Activated naive CD8-positive, alpha-beta T cell treated with anti-CD3 and anti-CD28 coated beads, Interleukin-2, amount 10 ng/mL, durations not matched to agents 7 days and 5 days (primary cell): ENCODE measurements around the gene CYTH1. TPM values are rescaled to one million over a fixed set of nuclear protein-coding genes. Genes with fewer than 3 reads are reported as not detected.

Experiments
- ATAC-seq: fragments of 150-1000 bp; cut with Tn5 transposase; one replicate; pipeline ENCODE4 v1.10.0; 2021; ENCODE audit warnings: low read depth, moderate library complexity
- POLR2A ChIA-PET: fragments of 350-600 bp; sonication (Branson Sonifier 250); formaldehyde crosslinking; loops from one replicate; lab custom pipeline; 2021; ENCODE audit warnings: antibody characterized with exemption; lab: Charles Lee
- DNase-seq: peaks from one replicate; pipeline ENCODE4 v3.0.0; 2021
- H3K27ac Mint-ChIP-seq: one replicate; pipeline ENCODE4 v1.8.0; 2022; ENCODE audit warnings: mild to moderate bottlenecking, mixed read lengths
- H3K27me3 Mint-ChIP-seq: one replicate; pipeline ENCODE4 v1.8.0; 2022; ENCODE audit warnings: mild to moderate bottlenecking, moderate library complexity, mixed read lengths
- H3K36me3 Mint-ChIP-seq: one replicate; pipeline ENCODE4 v1.8.0; 2021; ENCODE audit warnings: mild to moderate bottlenecking, mixed read lengths
- H3K4me1 Mint-ChIP-seq: one replicate; pipeline ENCODE4 v1.8.0; 2021; ENCODE audit warnings: mixed read lengths
- H3K4me3 Mint-ChIP-seq: one replicate; pipeline ENCODE4 v1.8.0; 2022; ENCODE audit warnings: mild to moderate bottlenecking, moderate library complexity, mixed read lengths
- H3K9me3 Mint-ChIP-seq: one replicate; pipeline ENCODE4 v1.8.0; 2021; ENCODE audit warnings: mixed read lengths
- total RNA-seq, 2 experiments: library from RNA; stranded (reverse); gene quantifications; one replicate each; pipeline ENCODE4 v1.2.3, GENCODE V29; 2021

The CYTH1 gene
- total RNA-seq, 2 experiments from 2014 or later = 180 to 200 TPM

DNA sequence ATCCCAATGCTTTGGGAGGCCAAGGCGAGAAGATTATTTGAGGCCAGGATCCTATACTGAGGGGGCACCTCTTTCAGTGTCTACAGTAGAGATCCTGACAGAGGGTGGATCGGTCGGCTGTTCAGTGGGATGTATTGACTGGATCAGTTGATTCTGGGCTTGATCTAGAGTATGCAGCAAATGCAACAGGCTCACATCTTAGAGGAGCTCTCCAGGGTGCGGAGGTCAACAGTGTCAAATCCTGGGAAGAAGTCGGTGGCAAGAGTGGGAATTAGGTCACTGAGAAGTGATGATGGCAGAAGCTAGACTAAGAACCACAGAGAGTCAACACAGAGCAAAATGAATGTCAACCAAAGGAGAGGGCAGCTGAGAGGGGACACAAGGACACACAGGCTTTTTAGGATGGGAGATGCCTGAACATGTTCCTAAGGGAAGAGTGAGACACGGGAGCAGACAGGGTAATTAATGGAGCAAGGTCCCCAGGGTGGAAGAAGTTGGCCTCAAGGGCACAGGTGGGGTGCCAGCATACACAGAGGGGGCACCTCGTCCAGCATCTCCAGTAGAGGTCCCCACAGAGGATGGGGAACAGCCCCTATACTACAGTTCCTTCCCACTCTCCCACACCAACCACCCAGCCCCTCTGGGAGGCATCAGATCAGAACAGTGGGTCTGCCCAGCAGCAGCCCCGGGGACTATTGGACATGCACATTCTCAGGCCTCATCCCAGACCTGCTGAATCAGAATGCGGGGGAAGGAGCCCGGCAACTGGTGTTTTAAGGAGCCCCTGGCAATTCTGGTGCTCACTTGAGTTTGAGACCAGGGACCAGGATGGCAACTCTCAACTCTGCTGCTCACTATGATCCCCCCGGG, 10.0 kb upstream of the CYTH1 start:
- H3K4me1 Mint-ChIP-seq = peaks cover 14% of the 10 kb centered on the region
- peaks cover 9% of the 10 kb centered on the region for H3K36me3 Mint-ChIP-seq
- peak overlapping the region; percentile 31 for H3K27ac Mint-ChIP-seq
- H3K9me3 Mint-ChIP-seq = no peaks in the 10 kb centered on the region
- ATAC-seq (no peak), DNase-seq (no peak)
- no peak overlapping the region for H3K4me3 Mint-ChIP-seq
- POLR2A ChIA-PET = no interaction called here
- no peaks in the 10 kb centered on the region for H3K27me3 Mint-ChIP-seq

DNA sequence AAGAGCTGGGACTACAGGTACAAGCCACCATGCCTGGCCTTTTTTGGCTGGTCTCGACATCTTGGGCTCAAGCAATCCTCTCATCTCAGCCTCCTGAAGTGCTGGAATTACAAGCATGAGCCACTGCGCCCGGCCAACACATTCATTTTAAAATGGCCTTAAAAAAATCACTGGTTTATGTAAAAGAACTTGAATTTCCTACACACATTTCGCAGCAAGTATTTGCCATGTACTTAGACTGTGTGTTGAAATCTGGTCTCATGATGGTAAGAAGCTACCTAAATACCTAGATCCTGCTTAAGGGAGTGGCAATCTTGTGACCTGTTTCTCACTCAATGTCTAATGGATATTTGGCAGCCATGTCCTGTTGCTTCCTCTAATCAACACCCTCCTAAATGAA, 8.5 kb upstream of the CYTH1 start:
- DNase-seq = no peak
- Mint-ChIP-seq H3K36me3 (peaks cover 6% of the 10 kb centered on the region), H3K4me3 (no peak overlapping the region), H3K27ac (no peak overlapping the region), H3K9me3 (no peaks in the 10 kb centered on the region), H3K27me3 (no peaks in the 10 kb centered on the region), H3K4me1 (peaks cover 17% of the 10 kb centered on the region)
- ATAC-seq = no peak
- POLR2A ChIA-PET = interaction anchor here (0.6 to 1.4 kb wide), 4 partner anchors 13 to 56 kb away, joined by 3 to 4 read pairs (median 3); no protein-coding TSS in a partner anchor

DNA sequence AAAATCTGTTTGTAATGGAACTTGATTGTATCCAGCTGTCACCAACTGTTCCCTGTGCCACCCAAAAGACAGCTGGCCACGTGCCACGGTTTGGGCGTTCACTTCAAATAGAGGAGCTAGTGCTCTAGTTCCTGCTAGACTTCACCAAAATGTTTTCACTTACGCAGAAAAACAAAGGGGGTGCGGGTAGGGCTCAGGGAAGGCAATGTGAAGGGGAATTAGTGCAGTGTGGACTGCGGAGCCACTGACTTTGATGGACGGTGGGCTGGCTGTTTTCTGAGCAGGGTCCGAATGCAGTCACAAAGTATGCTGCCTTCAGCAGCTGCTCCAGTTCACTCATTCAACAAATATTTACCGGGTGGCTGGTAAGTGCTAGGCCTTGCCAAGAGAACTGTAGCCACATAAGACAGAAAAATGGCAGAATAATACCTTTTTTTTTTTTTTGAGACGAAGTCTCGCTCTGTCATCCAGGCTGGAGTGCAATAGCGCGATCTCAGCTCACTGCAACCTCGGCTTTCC, 7.6 kb upstream of the CYTH1 start:
- Mint-ChIP-seq H3K27me3 (no peaks in the 10 kb centered on the region), H3K4me3 (peak overlapping the region; percentile 18), H3K9me3 (no peaks in the 10 kb centered on the region), H3K36me3 (peaks cover 6% of the 10 kb centered on the region), H3K4me1 (peaks cover 24% of the 10 kb centered on the region), H3K27ac (peak overlapping the region; percentile 74)
- peak; percentile 60 for ATAC-seq
- DNase-seq = no peak
- POLR2A ChIA-PET = interaction anchor here (0.6 to 1.4 kb wide), 13 partner anchors 10 to 431 kb away, joined by 3 to 5 read pairs (median 3); no protein-coding TSS in a partner anchor

DNA sequence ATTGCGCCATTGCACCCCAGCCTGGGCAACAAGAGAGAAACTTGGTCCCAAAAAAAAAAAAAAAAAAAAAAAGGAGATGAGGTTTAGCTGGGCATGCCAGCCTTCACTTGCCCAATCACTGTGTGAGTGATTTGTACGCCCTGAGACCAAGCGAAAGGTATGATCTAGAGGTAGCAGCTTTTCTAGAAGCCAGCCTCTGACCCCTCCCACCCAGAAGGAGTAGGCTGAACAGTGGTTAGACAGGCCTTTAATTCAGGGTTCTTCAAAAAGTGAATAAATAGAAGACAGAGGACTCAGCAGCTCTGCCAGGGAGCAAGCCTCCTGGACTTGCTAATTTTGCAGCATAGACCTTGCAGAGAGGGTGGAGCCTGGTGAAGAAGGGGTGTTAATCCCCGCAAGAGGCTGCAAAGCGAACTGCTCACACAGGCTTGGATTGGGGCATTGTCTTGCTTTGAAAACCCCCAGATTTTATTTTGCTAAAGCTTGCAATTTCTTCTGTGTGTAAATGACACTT, 7.1 kb upstream of the CYTH1 start:
- ATAC-seq = peak; percentile 35
- peak overlapping the region; percentile 18 for H3K4me3 Mint-ChIP-seq
- POLR2A ChIA-PET = interaction anchor here (0.6 to 1.4 kb wide), 12 partner anchors 10 to 431 kb away, joined by 3 to 5 read pairs (median 3); no protein-coding TSS in a partner anchor

DNA sequence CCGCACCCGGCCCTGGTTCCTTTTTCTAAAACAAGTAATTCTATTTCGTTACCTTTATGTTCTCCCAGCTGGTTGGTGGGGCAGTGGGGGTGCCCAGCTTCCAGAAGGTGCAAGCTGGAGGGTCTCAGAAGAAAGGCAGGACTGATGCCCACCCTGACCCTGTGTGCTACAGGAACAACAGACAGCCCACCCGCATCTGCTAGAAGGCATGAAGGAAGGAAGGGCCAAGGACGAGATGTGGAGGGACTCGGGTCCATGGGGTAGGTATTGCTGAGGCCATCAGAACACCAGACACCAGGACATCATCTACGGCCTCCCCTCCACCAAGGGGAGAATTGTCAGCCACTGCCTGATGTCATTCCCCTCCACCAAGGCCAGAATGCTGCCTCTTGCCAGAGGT, 6.4 kb upstream of the CYTH1 start:
- H3K4me3 Mint-ChIP-seq = no peak overlapping the region
- H3K36me3 Mint-ChIP-seq = peaks cover 3% of the 10 kb centered on the region
- DNase-seq (no peak), ATAC-seq (no peak)
- H3K27ac Mint-ChIP-seq = no peak overlapping the region
- peaks cover 31% of the 10 kb centered on the region for H3K4me1 Mint-ChIP-seq
- no peaks in the 10 kb centered on the region for H3K9me3 Mint-ChIP-seq
- POLR2A ChIA-PET = interaction anchor here (1.0 to 1.4 kb wide), 3 partner anchors 11 to 20 kb away, joined by 3 to 4 read pairs (median 3); no protein-coding TSS in a partner anchor
- no peaks in the 10 kb centered on the region for H3K27me3 Mint-ChIP-seq

More for the DNA sequence above, 7.1 kb upstream of the CYTH1 start:
- DNase-seq = no peak
- no peaks in the 10 kb centered on the region for H3K9me3 Mint-ChIP-seq
- no peaks in the 10 kb centered on the region for H3K27me3 Mint-ChIP-seq
- peaks cover 3% of the 10 kb centered on the region for H3K36me3 Mint-ChIP-seq
- peak overlapping the region; percentile 74 for H3K27ac Mint-ChIP-seq
- H3K4me1 Mint-ChIP-seq = peaks cover 28% of the 10 kb centered on the region

DNA sequence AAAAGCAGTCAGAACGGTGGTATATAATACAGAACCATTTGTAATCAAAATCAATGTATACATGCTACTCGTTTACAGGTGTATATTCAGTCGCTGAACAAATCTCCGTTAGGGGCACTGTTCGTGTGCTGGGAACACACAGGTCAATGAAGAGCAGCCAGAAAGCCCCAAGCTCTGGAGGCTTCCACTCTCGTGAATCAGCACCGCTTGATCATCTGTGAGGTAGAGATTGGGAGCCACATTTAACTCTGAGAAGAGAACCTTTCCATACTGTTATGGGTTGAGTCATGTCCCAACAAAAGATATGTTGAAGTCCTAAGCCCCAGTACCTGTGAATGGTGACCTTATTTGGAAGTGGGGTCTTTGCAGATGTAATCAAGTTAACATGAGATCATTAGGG, 5.4 kb upstream of the CYTH1 start:
- POLR2A ChIA-PET = no interaction called here
- peak overlapping the region; percentile 5 for H3K27ac Mint-ChIP-seq
- peaks cover 3% of the 10 kb centered on the region for H3K36me3 Mint-ChIP-seq
- no peaks in the 10 kb centered on the region for H3K27me3 Mint-ChIP-seq
- ATAC-seq (no peak), DNase-seq (no peak)
- no peaks in the 10 kb centered on the region for H3K9me3 Mint-ChIP-seq
- no peak overlapping the region for H3K4me3 Mint-ChIP-seq
- peaks cover 33% of the 10 kb centered on the region for H3K4me1 Mint-ChIP-seq

DNA sequence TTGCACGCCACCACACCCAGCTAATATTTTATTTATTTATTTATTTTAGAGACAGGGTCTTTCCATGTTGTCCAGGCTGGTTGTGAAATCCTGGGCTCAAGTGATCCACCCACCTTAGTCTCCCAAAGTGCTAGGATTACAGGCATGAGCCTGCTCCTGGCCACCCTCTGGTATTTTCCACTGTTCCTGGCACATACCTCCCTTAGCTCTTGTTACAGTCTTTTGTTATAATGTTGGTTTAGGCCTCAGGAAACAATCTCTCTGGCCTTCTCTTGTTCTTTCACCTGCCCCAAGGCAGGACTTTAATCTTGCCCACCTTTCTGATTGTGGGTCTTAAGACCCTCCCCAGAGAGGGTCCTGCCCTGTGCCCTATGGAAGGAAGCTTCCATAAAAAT, 3.6 kb upstream of the CYTH1 start:
- no peak overlapping the region for H3K4me3 Mint-ChIP-seq
- ATAC-seq = no peak
- H3K9me3 Mint-ChIP-seq = no peaks in the 10 kb centered on the region
- H3K27ac Mint-ChIP-seq = no peak overlapping the region
- POLR2A ChIA-PET = interaction anchor here (0.7 to 3.0 kb wide), 8 partner anchors 10 to 71 kb away, joined by 3 to 7 read pairs (median 3); no protein-coding TSS in a partner anchor
- H3K27me3 Mint-ChIP-seq = no peaks in the 10 kb centered on the region
- peaks cover 2% of the 10 kb centered on the region for H3K36me3 Mint-ChIP-seq
- no peak for DNase-seq
- peaks cover 28% of the 10 kb centered on the region for H3K4me1 Mint-ChIP-seq

DNA sequence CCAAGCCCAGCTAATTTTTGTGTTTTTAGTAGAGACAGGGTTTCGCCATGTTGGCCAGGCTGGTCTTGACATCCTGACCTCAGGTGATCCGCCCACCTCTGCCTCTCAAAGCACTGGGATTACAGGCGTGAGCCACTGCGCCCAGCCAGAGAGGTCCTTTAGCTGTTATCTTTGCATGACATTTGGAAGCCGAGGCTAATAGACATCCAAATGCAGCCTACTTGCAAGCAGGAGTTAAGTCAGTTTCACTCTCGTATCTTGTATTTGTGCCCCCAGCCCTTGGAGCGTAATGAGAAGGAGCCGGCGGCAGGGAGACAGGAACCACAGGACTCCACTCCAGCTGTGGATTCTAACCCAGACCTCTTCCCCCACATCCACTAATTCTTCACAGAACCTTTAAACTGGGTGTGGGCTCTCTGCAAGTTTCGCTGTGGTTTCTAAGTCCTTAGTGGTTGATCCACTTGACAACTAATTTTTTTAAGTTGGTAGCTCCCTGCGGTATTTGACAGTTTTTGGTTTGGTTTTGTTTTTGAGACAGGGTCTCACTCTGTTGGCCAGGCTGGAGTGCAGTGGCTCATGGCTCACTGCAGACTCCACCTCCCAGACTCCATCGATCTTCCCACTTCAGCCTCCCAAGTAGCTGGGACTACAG, 3.1 kb upstream of the CYTH1 start:
- DNase-seq (peak; percentile 25), ATAC-seq (no peak)
- no peaks in the 10 kb centered on the region for H3K27me3 Mint-ChIP-seq
- H3K4me1 Mint-ChIP-seq = peaks cover 31% of the 10 kb centered on the region
- POLR2A ChIA-PET = interaction anchor here (0.7 to 3.0 kb wide), 9 partner anchors 10 to 434 kb away, joined by 3 to 7 read pairs (median 3); no protein-coding TSS in a partner anchor
- no peaks in the 10 kb centered on the region for H3K9me3 Mint-ChIP-seq
- peaks cover 4% of the 10 kb centered on the region for H3K36me3 Mint-ChIP-seq
- peak overlapping the region; percentile 38 for H3K27ac Mint-ChIP-seq
- H3K4me3 Mint-ChIP-seq = peak overlapping the region; percentile 37

DNA sequence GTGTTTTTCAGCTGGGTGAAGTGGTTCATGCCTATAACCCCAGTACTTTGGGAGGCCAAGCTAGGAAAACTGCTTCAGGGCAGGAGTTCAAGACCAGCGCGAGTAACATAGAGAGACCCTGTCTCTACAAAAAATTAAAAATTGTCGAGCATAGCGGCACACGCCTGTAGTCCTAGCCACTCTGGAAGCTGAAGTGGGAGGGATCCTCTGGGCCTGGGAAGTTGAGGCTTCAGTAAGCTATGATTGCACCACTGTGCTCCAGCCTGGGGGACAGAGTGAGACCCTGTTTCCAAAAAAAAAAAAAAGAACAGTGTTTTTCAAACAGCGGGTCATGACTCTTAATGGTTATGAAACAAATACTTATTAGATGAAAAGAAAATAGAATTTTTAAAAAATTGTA, 2.3 kb upstream of the CYTH1 start:
- peaks cover 34% of the 10 kb centered on the region for H3K4me1 Mint-ChIP-seq
- H3K4me3 Mint-ChIP-seq = no peak overlapping the region
- ATAC-seq (no peak), DNase-seq (no peak)
- H3K9me3 Mint-ChIP-seq = no peaks in the 10 kb centered on the region
- POLR2A ChIA-PET = interaction anchor here (1.3 to 3.0 kb wide), 3 partner anchors 9 to 36 kb away, joined by 4 to 7 read pairs (median 6); no protein-coding TSS in a partner anchor
- H3K36me3 Mint-ChIP-seq = peaks cover 6% of the 10 kb centered on the region
- H3K27ac Mint-ChIP-seq = peak overlapping the region; percentile 65
- H3K27me3 Mint-ChIP-seq = no peaks in the 10 kb centered on the region

DNA sequence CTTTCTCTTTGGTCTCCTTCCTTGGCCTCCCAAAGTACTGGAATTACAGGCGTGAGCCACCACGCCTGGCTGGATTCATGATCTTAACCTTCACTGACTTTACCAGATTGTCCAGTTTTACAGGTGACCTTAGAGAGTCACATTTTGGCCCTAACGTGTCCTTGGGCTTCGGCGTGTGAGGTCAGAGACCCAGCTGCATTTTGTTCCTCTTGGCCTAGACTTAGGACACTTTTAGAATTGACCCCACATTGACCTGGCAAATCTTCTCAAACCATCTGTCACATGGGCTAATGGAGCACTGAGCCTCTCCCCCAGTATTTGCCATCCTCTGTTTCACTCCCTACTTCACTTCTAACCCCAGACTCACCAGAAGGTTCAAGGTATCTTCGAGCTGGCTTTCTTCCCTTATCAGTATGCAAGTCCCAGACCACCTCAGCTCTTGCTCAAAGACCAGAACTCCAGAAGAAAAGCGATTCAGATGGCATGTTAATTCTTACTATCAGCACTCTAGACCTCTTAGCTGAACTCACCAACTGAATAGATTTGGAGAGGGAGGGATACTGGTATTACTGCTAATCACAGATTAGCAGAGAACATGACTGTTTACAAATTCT, 1.7 kb upstream of the CYTH1 start:
- POLR2A ChIA-PET = interaction anchor here (0.5 to 3.0 kb wide), 5 partner anchors 9 to 68 kb away, joined by 3 to 7 read pairs (median 4); no protein-coding TSS in a partner anchor
- Mint-ChIP-seq H3K27me3 (no peaks in the 10 kb centered on the region), H3K36me3 (peaks cover 6% of the 10 kb centered on the region), H3K4me3 (peak overlapping the region; percentile 87), H3K27ac (peak overlapping the region; percentile 70), H3K4me1 (peaks cover 39% of the 10 kb centered on the region), H3K9me3 (no peaks in the 10 kb centered on the region)
- no peak for ATAC-seq
- DNase-seq = no peak

DNA sequence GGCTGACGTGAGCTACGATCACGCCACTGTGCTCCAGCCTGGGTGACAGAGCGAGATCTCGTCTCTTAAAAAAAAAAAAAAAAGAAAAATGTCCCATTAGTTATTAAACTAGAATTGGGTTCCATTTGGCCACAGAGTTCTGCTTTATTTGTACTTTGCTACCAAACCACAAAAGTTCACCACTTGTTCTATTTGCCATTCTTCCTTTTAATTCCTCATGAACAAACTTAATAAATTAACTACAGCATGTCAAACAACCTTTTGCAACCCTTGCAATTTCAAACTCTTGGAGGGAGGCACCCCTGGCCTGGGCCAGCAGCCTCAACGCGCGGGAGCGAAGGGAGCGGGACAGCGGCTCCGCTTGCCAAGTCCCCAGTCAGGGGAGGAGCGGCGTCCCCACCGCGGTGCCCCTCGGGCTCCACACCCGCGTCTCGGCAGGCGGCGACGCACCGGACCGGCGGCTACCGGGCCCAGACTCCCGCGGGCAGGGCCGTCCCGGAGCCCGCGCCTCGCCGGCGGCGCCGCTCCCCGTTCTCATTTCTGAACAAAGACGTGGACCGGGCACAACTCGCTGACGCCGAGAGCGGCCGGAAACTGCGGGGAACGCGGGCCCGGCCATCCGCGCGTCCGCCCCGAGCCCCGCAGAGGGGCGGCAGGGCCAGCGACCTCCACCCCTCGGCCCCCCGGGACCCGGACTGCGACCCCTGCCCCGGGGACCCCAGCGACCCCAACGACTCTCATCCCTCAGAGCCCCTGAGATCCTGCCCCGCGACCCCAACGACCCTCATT, 775 bp downstream of the CYTH1 start:
- H3K4me1 Mint-ChIP-seq = peaks cover 47% of the 10 kb centered on the region
- peak overlapping the region; percentile 99 for H3K27ac Mint-ChIP-seq
- no peaks in the 10 kb centered on the region for H3K9me3 Mint-ChIP-seq

DNA sequence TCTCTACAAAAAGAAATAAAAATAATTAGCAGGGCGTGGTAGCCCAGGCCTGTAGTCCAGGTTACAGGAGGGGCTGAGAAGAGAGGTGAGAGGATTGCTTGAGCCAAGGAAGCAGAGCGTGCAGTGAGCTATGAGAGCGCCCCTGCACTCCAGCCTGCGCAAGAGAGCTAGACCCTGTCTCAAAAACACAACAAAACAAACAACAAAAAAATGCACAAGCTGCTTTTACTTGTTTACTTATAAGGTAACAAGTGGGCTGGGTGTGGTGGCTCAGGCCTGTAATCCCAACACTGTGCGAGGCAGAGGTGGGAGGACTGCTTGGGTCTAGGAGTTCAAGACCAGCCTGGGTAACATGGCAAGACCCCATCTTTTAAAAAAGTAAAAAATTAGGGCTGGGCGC, 1.7 kb downstream of the CYTH1 start:
- ATAC-seq = peak; percentile 17
- H3K4me3 Mint-ChIP-seq = peak overlapping the region; percentile 89
- peak overlapping the region; percentile 99 for H3K27ac Mint-ChIP-seq
- H3K4me1 Mint-ChIP-seq = peaks cover 49% of the 10 kb centered on the region
- H3K9me3 Mint-ChIP-seq = no peaks in the 10 kb centered on the region
- no peaks in the 10 kb centered on the region for H3K27me3 Mint-ChIP-seq
- DNase-seq = peak; percentile 45
- POLR2A ChIA-PET = interaction anchor here (0.7 to 2.8 kb wide), 17 partner anchors 9 to 822 kb away, joined by 3 to 41 read pairs (median 6); partner anchors contain the start of gene TNRC6C
- peaks cover 6% of the 10 kb centered on the region for H3K36me3 Mint-ChIP-seq

More for the DNA sequence above, 775 bp downstream of the CYTH1 start:
- H3K4me3 Mint-ChIP-seq = peak overlapping the region; percentile 93
- POLR2A ChIA-PET = interaction anchor here (0.7 to 2.8 kb wide), 9 partner anchors 12 to 823 kb away, joined by 3 to 41 read pairs (median 13); partner anchors contain the start of gene TNRC6C
- DNase-seq = peak; percentile 74
- ATAC-seq = peak; percentile 11
- peaks cover 6% of the 10 kb centered on the region for H3K36me3 Mint-ChIP-seq
- H3K27me3 Mint-ChIP-seq = no peaks in the 10 kb centered on the region
